Cortex of kidney (tissue), 1 donor: ENCODE data around the gene IGLL5.

Source experiments
- DNase-seq: peaks from one replicate; lab custom pipeline; 2025; lab: John Stamatoyannopoulos, UW

Gene IGLL5

DNA sequence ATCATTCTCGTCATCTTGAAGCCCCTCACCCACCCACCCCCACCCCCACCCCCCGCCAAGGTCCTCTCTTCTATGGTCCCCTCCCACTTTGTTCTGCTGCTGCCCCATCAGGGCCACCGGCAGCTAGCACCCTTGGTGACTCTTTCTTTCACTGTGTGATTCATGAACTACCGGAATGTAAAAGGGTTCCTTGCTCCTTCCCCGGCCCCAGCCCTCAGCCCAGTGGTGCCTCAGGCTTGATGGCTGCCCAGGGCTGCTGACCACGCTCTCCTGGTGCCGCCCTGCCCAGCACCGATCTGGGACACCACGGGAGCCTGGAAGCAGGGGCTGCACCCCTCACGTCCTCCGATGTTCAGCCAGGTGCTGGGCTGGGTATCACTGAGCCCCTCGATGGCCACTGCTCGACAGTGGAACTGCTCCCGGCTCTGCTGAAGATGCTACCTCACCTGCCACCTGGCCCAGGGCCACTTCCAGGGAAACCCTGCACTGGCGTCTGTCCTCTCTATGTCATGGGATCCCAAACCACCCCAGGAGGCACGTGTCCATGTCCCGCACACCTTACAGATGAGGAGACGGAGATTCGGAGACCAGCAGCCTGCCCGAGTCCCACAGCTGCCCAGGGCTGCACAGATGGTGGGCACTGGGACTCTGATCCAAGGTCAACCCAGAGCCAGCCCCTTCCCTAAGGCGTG lies 39.7 kb downstream of the IGLL5 start:
- no peak for DNase-seq

DNA sequence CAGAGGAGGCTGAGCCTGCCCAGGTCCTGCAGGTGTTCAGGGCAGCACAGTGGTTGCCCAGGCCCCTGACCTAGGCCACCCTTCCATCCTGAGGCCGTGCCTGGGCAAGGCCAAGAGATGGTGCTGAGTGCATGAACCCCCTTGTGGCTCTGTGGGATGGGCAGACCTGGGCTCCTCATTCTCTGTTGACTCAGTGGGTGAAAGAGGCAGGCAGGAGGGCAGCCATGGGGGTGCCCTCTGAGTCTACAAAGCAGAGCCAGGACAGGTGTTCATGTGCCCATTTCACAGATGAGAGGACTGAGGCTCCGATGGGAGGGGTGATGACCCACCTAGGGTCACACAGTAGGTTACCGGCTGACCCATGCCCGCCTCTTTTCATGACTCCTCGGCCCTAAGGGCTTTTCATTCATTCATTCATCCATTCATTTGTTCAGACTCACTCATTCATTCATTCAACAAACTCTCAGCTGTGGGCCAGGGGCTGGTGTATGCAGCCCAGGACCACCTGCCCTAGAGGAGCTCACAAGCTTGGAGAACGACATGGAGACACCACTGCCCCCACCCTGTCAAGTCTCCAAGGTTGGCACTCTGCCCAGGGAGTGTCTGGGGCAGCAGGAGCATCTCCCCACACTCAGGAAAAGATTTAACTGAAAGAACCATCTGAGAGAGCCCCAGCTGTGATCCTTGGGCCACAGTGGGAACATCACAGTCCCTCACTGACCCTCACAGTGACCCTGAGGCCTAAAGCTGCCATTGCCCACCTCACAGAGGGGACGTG lies 40.5 kb downstream of the IGLL5 start:
- no peak for DNase-seq

DNA sequence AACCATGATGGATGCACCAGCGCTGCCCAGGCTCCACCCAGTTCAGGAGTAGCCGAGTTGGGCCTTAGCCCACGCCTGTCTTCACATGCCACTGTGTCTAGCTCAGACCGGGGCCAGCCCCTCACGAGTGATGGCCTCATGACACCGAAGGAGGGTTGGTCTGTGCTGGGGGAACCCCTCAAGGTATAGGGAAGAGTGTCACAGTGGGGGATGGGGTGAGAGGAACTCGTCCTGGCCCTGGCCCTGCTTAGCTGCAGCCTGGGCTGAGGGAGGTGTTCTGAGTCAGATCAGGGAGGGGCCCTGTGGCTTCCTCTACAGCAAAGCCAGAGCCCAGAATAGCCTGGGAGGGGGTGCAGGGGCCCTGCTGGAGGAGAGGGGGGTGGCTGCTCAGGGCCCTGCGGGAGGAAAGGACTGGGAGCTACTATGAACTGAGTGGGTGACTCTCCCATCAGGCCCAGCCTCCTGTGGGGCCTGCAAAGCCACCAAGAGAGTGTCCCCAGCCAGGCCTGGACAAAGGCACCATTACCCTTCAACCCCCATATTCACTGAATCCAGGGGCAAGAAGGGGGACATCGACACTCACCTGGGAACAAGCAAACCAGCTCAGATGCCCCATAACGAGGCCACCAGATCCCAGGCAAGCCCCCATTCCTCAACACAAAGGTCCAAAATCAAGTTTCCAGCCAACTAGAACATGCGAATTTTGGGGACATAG lies 41.2 kb downstream of the IGLL5 start:
- no peak for DNase-seq

DNA sequence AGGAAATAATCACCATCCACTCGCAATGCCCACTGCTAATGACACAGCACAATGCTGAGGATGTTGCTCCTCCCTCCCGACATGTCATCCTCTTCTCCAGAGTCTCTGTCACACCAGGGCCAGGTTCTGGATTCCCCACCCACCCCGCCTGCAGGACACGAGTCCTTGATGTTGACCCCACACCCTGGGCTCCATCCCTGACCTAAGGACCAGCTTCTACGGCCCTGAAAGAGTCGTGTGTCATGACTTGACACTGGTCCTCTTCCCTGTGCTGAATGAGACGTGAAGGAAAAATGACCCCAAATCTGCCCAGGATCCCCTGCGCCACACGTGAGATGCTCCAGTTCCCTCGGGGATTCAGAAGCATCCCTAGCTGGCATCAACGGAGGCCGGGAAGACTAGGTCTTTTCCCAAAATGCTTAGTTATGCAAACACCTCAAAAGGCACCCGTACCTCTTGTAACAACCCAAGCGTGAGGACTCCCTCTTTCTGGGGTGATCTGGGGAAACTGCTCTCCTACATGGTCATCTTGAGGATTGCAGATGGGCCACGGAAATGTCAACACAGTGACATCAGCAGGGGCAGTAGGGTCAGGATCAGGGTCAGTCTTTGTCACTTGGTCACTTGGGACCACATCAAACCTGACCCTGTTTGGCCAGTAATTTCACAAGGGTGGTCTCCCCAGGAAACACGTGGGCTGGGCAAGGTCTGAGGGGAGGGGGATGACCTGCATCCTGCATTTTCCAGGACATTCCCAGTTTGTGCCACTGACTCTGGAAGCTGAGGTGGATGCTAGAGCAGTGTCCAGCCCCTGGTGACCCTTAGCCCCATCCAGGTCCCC lies 42.0 kb downstream of the IGLL5 start:
- no peak for DNase-seq

DNA sequence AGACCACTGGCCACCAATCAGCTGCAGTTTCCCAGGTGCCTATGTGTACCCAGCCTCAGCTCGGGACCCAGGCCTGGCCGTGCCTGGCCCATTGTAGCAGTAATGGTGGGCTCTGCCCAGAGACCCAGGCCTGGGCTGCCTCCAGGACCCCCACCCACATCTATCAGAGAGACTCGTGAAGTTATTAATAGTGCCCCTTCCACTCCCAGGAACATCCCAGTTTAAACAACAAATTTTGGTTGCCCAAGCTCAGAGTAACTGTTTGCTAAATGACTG lies 42.5 kb downstream of the IGLL5 start:
- DNase-seq: no peak

DNA sequence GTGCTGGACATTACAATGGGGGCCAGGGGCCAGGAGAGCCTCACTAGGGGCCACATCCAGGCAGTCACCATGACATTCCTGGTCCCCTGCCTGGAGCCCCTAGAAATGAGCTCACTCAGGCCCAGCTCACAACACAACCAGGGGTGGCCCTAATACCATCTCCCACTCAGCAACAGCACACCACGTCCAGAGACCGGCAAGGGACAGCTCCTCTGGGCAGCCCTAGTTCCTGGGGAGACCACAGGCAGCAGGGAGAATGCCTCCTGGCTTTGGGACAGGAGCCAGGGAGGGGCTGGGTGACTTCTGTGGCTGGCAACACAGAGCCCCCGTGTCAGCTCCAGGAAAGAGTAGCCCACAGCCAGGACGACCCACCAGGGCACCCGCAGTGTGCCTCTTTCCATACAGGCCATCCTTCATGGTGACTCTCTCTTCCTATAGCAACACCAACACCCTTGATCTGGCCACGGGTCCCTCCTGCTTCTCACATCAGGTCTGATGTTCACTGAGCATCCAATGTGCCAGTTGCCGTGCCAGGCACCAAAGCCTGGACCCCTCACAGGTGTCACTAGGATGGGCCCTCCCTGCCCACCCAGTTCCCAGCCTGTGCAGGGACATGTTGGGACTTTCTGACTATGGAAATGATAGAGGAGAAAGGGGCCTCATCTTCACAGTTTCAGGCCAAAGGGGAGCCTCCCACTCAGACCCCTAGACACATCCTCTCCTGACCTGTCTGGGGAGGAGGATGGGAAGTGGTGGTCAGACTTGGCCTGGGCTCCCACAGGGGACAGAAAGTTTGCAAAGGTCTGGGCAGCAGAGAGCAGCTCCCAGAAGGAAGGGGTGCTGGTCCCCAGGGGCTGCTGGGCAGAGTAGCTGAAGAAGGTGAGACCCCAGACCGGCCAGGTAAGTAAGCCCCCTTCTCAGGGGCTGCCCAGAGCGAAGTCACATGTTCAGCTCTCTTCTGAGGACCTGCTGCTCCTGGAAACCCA lies 43.2 kb downstream of the IGLL5 start:
- DNase-seq: no peak

DNA sequence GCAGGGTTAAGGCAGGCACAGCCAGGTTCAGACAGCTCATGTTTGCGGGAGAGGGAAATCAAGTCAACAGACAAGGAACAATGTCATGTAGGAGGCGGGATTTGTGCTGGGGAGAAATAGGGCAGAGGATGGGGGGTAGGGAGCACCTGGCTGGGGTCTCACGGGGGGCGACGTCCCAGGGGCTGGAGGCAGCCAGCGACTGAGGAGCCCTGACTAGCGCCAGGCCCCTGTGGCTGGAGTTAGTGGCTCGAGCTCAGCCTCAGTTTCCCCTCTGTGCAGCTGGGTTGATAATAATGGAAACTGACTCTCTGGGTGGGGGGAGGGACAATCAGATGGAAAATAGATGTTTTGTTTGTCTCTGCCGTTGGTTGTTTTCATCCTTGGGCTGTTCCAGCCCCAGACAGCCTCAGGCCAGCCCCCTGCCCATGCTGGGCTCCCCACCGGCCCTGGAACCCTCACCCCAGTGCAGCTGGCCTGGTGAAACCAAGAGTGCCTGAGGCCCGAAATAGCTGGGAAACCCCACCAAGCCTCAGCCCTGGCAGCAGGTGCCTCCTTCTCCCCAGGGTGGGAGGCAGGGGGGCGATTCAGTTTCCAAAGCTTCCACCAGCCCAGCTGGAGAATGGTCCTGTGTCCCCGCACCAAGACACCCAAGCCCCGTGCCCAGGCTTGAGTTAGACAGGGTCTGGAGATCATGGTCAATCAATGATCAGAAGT lies 44.1 kb downstream of the IGLL5 start:
- DNase-seq: no peak

DNA sequence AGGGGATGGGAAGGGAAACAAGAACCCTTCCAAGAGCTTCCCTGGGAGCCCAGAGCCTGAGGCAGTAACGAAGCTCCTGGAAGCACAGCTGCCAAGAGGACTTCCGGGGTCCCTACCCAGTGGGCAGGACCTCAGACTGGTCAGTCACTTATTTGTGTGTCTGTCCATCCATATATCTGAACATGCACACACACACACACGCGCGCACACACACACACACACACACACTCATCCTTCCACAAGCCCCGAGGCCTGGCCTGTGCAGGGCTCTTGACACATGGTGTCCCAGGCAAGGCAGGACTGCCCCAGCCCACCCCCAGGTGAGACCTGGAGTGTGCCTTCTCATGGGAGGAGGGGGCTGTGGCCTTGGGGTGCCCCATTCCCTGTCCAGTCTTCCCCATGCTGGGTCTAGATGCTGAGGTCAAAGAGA lies 44.9 kb downstream of the IGLL5 start:
- DNase-seq: no peak

DNA sequence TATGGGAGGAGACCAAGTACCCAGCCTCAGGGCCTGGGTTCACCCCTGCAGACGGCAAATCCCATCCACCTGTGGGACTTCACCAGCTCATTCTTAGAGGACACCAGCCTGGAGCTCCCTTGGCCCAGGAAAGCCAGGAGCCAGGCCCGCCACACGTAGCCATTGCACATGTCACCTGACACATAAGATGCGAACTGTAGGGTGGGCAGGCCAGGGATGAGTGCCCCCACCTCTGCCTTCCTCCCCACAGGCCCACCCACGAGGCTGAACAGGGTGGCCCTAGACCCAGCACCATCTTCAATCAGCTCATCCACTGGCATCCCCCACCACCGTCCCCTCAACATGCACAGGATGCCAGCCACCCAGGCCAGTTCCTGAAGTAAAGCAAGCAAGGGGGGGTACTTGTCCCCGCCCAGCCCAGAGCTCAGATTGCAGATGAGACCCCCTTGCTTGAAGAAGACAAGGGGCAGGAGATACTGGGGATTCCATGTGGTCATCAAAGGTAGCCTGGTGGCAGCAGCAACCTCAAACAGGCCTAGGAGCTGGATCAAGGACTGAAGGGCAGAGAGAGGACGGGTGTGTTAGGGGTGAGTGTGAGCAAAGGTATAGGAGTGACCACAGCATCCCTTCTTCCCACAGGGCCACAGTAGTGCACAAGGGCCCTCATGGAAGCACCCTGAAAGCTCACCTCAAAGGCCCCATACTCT lies 45.6 kb downstream of the IGLL5 start:
- no peak for DNase-seq

DNA sequence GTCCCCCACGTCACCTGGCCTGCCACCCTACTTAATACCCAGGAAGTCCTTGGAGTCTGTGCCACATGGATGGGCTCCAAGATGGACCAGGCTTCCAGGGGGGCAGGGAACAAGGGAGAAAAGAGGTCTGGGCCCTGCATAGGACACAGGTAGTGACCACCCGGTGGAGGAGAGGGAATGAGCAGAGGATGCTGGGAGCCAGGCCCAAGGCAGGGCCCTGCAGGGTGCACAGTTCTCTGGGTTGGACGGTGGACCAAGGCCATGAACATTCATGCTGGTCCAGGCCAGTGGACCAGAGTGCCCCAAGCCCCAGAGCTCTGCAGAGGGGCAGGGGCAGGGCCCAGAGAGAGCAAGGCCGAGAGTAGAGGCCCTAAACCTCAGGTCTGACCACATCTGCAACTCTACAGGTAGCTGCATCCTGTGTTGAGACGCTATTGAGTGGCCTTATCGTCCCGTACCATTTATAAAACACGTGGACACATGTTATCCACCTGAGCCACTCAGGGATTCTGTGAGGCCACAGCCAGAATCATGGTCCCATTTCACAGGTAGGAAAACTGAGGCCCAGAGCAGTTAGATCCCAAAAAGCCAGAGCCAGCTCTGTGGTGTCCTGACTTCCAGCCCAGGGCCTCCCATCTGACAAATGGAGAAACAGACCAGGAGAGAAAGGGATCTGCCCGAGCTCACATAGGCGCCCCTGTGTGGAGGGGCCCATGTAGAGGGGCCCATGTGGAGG lies 46.4 kb downstream of the IGLL5 start:
- no peak for DNase-seq

DNA sequence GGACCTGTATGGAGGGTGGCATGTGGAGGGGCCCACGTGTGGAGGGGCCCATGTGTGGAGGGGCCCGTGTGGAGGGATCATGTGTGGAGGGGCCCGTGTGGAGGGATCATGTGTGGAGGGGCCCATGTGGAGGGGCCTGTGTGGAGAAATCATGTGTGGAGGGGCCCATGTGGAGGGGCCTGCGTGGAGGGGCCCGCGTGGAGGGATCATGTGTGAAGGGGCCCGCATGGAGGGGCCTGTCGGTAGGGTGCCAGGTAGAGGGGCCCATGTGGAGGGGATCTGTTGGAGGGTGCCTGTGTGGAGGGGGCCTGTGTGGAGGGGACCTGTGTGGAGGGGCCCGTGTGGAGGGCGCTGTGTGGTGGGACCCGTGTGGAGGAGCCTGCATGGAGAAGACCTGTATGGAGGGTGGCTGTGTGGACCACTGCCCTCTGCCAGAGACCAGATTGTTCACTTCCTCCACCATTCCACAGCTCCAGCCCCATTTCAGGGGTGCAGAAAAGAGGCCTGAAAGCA lies 47.0 kb downstream of the IGLL5 start:
- no peak for DNase-seq

DNA sequence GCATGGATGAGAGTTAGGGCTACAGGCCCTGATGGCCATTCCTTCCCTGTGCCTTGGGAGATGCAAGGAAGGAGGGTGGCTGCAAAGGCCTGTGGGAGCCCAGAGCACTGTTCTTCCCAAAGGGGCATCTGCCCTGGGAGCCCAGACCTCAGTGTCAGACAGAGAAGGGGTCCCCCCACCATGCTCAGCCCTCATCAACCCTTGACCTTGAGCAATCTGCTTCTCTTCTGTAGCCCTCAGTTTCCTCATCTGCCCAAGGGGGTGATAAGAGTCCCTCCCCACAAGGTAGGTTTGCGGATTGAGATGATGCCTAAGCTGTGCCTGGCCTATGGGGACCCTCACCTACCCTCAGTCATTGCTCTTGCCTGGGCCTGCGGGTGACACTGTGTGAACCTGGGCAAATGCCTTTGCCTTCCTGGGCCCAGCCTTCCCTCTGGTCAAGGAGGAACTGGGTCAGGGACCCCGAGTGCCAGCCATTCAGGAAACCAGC lies 47.5 kb downstream of the IGLL5 start:
- no peak for DNase-seq

DNA sequence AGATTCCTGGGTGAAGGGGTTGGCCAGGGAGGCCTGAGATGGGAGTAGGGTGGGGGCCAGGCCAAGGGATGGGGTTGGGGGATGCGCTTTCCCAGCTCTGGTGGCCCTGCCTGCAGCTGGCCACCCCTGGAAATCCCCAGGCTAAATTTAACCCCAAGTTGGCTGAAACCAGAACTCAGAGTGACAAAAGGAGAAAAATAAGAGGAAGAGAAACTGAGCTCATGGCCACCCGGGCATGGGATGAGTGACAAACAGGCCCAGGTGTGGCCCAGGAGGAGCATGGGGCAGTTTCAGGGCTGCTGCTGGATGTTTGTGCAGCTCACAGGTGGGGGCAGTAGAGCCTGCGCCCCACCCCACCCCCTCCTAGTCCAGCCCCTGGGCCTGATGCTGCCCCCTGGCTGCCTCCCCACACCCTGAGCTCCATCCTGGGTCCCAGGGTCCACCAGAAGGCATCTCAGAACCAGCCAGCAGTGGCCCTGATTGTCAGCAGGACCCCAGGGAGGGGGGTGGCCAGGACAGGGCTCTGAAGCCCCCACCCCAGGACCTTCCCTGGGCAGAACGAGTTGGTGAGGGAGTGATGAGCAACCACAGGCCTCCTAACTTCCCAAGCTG lies 48.0 kb downstream of the IGLL5 start:
- no peak for DNase-seq

DNA sequence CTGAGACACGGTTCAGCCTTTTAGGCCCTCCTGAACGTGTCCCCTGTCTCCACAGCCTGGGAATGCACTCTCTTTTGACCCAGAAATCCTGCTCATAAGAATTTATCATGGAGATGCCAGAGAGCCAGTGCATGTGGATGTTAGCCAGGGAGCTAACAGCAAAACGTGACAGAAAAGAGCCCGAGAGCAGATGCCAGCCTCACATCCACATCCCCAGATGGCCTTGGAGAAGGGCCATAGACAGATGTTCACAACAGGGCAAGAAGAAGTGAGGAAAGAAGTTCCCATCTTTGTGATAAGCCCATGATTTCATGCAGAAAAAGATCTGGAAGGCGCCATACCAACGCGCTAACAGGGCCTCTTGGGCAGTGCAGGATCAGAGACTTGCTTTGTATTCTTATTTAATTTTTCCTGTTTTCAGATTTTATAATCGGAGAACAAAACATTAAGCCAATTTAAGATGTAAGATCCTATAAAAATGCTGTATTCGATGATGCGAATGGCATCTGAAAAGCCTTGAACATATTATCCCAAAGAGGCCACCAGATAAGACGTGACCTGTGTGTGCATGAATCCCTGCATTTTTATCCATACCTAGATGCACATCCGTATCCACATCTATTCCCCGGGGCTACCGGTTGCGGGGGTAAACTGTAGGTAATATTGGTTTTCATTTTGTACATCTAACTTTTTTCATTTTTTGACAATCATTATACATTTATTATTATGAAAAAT lies 48.7 kb downstream of the IGLL5 start:
- no peak for DNase-seq

DNA sequence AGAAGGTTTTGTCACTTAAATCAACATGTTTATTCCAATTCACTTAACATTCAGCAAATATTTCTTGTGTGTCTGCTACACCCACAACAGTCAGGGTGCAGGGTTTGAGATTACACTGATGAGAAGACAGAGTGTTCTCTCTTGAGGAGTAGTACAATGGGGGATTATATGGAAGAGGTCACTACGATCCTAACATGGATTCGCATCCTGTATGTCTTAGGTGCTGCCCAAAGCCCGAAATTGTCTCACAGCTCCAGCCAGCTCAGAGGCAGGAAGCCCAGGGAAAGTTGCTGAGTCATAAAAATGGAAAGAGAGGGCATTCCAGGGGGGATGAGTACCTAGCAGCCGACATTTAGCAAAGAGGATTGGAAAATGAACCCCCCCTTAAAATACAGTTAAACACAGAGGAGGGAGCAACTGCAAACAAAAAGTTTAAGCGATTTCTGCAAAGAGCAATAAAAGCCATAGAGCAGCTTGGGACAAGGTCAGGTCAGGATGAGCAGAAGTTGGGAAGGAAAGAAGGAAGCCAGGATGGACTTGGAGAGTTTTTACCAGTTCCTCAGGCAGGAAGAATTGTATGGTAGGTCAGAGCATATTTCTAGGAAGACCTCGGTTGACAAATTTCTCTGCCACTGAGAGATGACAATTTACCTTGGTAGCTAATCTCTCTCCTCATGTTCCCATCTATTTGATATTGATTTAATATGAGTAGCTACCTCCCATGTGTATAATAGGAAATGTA lies 49.5 kb downstream of the IGLL5 start:
- DNase-seq: no peak

DNA sequence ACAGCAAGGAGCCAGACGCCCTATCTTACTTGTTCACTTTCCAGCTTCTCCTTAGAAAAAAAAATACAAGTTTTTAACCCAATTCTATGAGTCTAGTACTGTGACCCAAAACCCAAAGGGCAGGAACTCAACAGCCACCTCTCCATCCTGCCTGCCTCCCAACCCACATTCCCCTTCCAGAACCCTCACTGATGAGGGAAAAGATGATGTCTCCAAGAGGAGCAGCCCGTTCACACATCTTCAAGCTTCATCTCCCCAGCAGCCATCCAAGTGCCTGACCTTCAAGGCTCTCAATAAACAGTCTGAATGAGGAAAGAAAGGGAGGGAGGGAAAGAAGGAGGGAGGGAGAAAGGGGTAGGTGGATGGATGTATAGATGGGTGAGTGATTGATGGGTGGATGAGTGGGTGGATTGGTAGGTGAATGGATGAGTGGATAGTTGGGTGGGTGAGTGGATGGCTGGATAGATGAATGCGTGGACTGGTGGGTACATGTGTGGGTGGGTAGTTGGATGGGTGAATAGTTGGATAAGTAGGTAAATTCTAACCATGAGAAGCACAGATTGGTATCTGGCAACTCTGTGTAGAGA lies 50.4 kb downstream of the IGLL5 start:
- DNase-seq: no peak
